ENCODE data around the gene SRPK2.
"Not testable (repeated sequence)": the region's sequence is repeated elsewhere in the genome, so short reads cannot be mapped to it uniquely, and the experiment has no call there.

SRPK2 gene

GRCh38 chr7:105309235-105310169 lies 79.2 kb downstream of the SRPK2 start:
- H3K4me3 ChIP-seq: no peak overlapping the region
- no peak overlapping the region for H3K27ac ChIP-seq

- no peak overlapping the region for H3K4me3 ChIP-seq
These were observed 81.5 kb downstream of the SRPK2 start for GRCh38 chr7:105307163-105307672.

GRCh38 chr7:105306298-105306748 lies 82.4 kb downstream of the SRPK2 start:
- Histone ChIP-seq H3K27ac (no peak overlapping the region), H3K4me3 (no peak overlapping the region)

More at GRCh38 chr7:105307163-105307672, 81.5 kb downstream of the SRPK2 start:
- H3K27ac ChIP-seq: no peak overlapping the region

- Histone ChIP-seq H3K27ac (no peak overlapping the region), H3K4me3 (no peak overlapping the region)
These were observed 83.1 kb downstream of the SRPK2 start for GRCh38 chr7:105305633-105306032.

GRCh38 chr7:105304040-105304895 lies 84.5 kb downstream of the SRPK2 start:
- Histone ChIP-seq H3K27ac (peak overlapping the region in 2 of 21 experiments; percentile 47 to 56), H3K4me3 (no peak overlapping the region)

- not testable (repeated sequence) for H3K27ac ChIP-seq, H3K4me3 ChIP-seq
These were observed 88.1 kb downstream of the SRPK2 start for GRCh38 chr7:105300587-105300986.

GRCh38 chr7:105298439-105298894 lies 90.3 kb downstream of the SRPK2 start:
- Histone ChIP-seq H3K4me3 (no peak overlapping the region), H3K27ac (peak overlapping the region in 2 of 21 experiments; percentile 3 to 70)

GRCh38 chr7:105297985-105298384 lies 90.7 kb downstream of the SRPK2 start:
- H3K4me3 ChIP-seq: no peak overlapping the region
- H3K27ac ChIP-seq: peak overlapping the region in 1 of 21 experiments; percentile 70

- no peak overlapping the region for H3K27ac ChIP-seq
These were observed 91.4 kb downstream of the SRPK2 start for GRCh38 chr7:105297309-105297708.

GRCh38 chr7:105296491-105296890 lies 92.2 kb downstream of the SRPK2 start:
- Histone ChIP-seq H3K4me3 (no peak overlapping the region), H3K27ac (peak overlapping the region in 1 of 21 experiments; percentile 17)

More at GRCh38 chr7:105297309-105297708, 91.4 kb downstream of the SRPK2 start:
- H3K4me3 ChIP-seq: no peak overlapping the region

- peak overlapping the region in 1 of 21 experiments; percentile 17 for H3K27ac ChIP-seq
These were observed 92.9 kb downstream of the SRPK2 start for GRCh38 chr7:105295596-105296352.

GRCh38 chr7:105294482-105294881 lies 94.2 kb downstream of the SRPK2 start:
- not testable (repeated sequence) for H3K4me3 ChIP-seq, H3K27ac ChIP-seq

More at GRCh38 chr7:105295596-105296352, 92.9 kb downstream of the SRPK2 start:
- no peak overlapping the region for H3K4me3 ChIP-seq

- Histone ChIP-seq H3K4me3 (no peak overlapping the region), H3K27ac (no peak overlapping the region)
These were observed 99.0 kb downstream of the SRPK2 start for GRCh38 chr7:105289704-105290103.

- no peak overlapping the region for H3K4me3 ChIP-seq
These were observed 102.3 kb downstream of the SRPK2 start for GRCh38 chr7:105286441-105286840.

GRCh38 chr7:105285118-105285874 lies 103.4 kb downstream of the SRPK2 start:
- Histone ChIP-seq H3K4me3 (no peak overlapping the region), H3K27ac (no peak overlapping the region)

More at GRCh38 chr7:105286441-105286840, 102.3 kb downstream of the SRPK2 start:
- H3K27ac ChIP-seq: no peak overlapping the region

GRCh38 chr7:105284014-105284413 lies 104.7 kb downstream of the SRPK2 start:
- Histone ChIP-seq H3K4me3 (no peak overlapping the region), H3K27ac (no peak overlapping the region)

- Histone ChIP-seq H3K4me3 (no peak overlapping the region), H3K27ac (no peak overlapping the region)
These were observed 106.8 kb downstream of the SRPK2 start for GRCh38 chr7:105281966-105282365.

GRCh38 chr7:105279688-105280007 lies 109.1 kb downstream of the SRPK2 start:
- H3K4me3 ChIP-seq: no peak overlapping the region
- no peak overlapping the region for H3K27ac ChIP-seq

All from skin epidermis (tissue), 12 donors.